GM06990 (cell line): ENCODE results near the gene ATG5.
A peak's percentile ranks its signal among the peaks of the same experiment; 100 is the strongest.

Experiments
- DNase-seq: peaks from one replicate; pipeline ENCODE4 v3.0.0-alpha.2; 2011; ENCODE audit not compliant: insufficient read length; ENCODE audit errors: extremely low read depth
- H3K27me3 ChIP-seq: replicated peaks from 2 replicates; pipeline ENCODE4 v1.6.0; 2011; ENCODE audit warnings: low read length; ENCODE audit not compliant: control insufficient read depth, insufficient read depth
- H3K36me3 ChIP-seq: 2 replicates; pipeline ENCODE4 v1.5.1; 2011; ENCODE audit warnings: low read length; ENCODE audit not compliant: control insufficient read depth, insufficient read depth
- H3K4me3 ChIP-seq: replicated peaks from 2 replicates; pipeline ENCODE4 v1.5.1; 2011; ENCODE audit warnings: low read depth, mild to moderate bottlenecking, control low read depth, low read length
- TF ChIP-seq, protein P1 (sequence below): IDR thresholded peaks from 2 replicates; pipeline ENCODE4 v1.5.1; 2011; ENCODE audit warnings: low read length, control low read depth, mild to moderate bottlenecking, inconsistent platforms; ENCODE audit not compliant: insufficient read depth, poor library complexity, severe bottlenecking

ATG5 gene

DNA sequence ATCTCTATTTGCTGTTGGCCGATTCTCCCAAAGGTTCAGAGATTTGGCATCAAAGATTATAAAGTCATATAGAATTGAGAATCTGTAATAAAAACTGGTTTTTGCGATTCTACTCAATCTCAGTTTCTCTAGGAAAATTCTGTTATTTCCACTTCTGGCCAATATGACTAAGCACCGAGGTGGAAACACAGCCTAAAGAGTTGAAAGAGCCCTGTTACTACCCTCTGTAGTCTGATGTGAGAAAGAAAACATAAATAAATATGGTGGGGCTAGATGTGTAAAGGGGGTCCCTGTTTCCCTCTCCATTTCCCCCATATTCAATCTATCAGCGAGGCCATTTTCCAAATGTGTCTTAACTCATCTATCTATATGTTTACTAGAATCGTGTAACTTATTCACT lies 156.0 kb downstream of the ATG5 start:
- TF ChIP-seq, protein P1, sequence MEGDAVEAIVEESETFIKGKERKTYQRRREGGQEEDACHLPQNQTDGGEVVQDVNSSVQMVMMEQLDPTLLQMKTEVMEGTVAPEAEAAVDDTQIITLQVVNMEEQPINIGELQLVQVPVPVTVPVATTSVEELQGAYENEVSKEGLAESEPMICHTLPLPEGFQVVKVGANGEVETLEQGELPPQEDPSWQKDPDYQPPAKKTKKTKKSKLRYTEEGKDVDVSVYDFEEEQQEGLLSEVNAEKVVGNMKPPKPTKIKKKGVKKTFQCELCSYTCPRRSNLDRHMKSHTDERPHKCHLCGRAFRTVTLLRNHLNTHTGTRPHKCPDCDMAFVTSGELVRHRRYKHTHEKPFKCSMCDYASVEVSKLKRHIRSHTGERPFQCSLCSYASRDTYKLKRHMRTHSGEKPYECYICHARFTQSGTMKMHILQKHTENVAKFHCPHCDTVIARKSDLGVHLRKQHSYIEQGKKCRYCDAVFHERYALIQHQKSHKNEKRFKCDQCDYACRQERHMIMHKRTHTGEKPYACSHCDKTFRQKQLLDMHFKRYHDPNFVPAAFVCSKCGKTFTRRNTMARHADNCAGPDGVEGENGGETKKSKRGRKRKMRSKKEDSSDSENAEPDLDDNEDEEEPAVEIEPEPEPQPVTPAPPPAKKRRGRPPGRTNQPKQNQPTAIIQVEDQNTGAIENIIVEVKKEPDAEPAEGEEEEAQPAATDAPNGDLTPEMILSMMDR, result no peak
- no peaks in the 10 kb centered on the region for H3K36me3 ChIP-seq
- no peak for DNase-seq
- H3K4me3 ChIP-seq, result no peak overlapping the region
- no peaks in the 10 kb centered on the region for H3K27me3 ChIP-seq

DNA sequence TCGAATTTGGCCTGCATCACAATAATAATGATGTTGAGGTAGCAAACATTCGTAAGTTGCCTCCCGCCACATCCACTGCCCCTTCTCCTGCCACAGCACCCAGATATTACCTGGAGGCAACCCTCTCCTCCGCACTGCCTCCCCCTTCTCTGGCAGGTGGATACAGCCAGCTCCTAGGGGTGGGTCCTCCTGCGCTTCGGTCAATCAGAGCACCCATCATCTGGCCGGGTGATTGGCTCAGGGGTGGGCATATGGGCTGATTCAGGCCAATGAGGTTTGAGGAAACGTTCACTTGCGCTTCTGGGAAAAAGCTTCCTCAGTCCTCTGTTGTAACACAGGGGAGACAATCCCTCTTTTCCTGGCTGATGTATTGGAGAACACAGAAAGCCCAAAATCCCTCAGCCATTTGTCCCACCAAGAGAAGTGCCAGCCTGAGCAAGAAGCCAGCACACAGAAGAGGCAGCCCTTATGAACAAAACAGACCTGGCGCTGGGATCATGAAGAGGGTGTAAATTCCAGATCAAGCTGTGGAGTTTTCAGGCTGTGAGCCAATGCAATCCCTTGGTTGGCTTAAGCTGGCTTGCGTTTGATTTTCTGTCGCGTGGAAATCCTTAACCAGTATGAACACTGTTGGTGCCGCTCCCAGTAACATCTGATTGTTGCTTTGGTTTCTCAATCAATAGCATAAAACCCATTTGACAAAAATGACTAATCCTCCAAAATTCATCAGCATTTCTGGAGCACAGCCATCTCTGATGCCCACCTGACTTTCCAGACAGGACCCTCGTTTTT lies 157.3 kb downstream of the ATG5 start:
- Histone ChIP-seq H3K4me3 (no peak overlapping the region), H3K36me3 (no peaks in the 10 kb centered on the region), H3K27me3 (no peaks in the 10 kb centered on the region)
- DNase-seq, result no peak
- TF ChIP-seq, protein P1, result no peak

DNA sequence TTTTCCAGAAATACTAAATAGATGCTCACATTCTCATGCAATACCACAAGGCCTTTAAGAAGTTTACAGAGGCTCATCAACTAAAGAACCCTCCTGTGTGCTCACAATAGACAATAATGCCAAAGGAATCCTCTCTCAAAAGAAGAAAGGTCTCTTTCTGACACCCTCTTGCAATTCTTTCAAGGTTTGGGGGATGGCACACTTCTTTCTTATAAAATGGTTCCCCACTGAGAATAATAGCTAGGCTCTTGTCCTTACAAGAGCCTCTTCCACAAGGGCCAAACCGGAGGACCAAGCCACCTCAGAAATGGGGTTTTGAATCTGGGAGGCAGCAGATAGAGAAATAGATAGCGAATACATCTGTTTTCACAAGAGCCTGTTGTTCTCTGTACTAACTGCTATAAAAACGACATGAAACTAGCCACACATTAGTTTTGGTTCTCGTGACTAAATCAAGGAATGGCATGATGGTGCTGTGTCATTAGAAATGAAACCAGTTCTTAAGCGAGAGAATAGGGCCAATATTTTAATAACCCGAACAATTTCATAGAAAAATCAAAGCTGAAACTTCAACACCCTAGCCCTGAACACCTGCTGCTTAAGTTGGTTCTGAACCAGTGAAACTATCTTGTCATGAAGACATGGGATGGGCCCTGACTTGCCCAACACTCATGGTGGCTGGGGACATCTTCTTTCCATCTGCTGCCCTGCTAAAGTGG lies 158.3 kb downstream of the ATG5 start:
- Histone ChIP-seq H3K27me3 (no peaks in the 10 kb centered on the region), H3K4me3 (no peak overlapping the region), H3K36me3 (no peaks in the 10 kb centered on the region)
- peak; percentile 80 for DNase-seq
- TF ChIP-seq, protein P1, result no peak

DNA sequence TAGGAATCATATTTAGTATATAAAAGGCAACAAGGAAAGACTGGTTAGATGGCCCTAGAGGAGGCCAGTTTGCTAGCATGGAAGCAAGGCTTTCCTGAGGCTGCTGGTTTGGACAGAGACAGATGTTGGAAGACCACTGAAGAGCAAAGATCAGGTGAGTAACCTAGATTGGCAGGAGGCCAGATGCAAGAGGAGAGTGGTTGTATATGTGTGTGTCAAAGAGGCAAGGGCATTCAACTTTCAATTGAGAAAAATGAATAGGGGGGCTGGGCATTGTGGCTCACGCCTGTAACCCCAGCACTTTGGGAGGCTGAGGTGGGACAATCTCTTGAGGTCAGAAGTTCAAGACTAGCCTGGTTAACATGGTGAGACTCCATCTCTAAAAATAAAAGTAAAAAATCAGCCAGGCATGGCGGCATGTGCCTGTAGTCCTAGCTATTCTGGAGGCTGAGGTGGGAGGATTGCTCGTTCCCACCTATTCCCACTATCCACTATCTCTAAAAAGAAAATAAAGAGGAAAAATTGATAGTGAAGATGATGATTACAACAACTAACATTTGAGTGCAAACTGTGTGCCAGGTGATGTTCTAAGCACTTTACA lies 159.6 kb downstream of the ATG5 start:
- peak; percentile 66 for DNase-seq
- no peaks in the 10 kb centered on the region for H3K27me3 ChIP-seq
- H3K36me3 ChIP-seq, result no peaks in the 10 kb centered on the region
- TF ChIP-seq, protein P1, result no peak
- no peak overlapping the region for H3K4me3 ChIP-seq

DNA sequence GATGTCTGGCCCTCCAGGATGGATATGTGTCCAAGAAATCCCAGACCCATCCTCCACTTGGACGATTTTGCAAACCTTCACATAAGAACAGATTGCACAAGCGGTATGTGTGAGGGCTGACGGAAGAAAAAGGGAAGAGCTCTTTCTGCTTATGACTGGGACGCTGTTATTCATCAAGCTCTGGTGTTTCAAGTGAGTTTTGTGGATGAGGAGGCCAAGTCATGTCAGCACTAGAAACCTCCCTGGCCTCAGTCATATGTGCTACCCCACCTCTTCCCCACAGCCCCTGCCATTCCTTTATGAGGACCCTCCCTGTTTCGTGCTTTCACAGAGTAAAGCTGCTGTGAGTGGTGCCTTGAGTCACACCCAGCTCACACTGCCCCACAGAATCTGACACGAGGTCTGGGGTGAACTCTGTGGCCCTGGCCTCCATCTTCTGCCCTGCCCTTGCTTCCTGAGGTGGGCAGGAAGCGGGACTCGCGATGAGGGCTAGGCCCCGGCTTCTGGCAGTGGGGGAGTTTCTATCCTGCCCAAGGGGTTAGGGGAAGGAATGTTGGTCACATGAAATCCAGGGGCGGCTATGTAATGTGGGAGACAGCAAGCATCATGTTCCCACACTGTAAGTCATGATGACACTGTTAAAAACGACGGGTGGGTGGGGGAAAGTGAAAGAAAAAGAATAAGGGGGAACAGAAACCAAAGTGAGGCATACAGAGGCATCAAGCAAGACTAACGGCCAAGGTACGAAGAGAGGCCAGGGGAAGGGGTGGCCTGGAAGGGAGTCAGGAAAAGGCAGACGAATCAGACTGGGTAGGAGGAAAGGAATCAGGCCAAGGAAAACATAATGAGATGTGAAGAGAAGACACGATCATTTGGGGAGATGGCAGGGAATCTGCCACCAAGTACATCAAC lies 161.3 kb downstream of the ATG5 start:
- Histone ChIP-seq H3K27me3 (no peaks in the 10 kb centered on the region), H3K36me3 (no peaks in the 10 kb centered on the region), H3K4me3 (peak overlapping the region; percentile 10)
- TF ChIP-seq, protein P1, result no peak
- peak; percentile 85 for DNase-seq
